Measurements from ENCODE around the gene GGT1.
"Not testable (repeated sequence)": the region's sequence is repeated elsewhere in the genome, so short reads cannot be mapped to it uniquely, and the experiment has no call there.

GGT1 gene

DNA sequence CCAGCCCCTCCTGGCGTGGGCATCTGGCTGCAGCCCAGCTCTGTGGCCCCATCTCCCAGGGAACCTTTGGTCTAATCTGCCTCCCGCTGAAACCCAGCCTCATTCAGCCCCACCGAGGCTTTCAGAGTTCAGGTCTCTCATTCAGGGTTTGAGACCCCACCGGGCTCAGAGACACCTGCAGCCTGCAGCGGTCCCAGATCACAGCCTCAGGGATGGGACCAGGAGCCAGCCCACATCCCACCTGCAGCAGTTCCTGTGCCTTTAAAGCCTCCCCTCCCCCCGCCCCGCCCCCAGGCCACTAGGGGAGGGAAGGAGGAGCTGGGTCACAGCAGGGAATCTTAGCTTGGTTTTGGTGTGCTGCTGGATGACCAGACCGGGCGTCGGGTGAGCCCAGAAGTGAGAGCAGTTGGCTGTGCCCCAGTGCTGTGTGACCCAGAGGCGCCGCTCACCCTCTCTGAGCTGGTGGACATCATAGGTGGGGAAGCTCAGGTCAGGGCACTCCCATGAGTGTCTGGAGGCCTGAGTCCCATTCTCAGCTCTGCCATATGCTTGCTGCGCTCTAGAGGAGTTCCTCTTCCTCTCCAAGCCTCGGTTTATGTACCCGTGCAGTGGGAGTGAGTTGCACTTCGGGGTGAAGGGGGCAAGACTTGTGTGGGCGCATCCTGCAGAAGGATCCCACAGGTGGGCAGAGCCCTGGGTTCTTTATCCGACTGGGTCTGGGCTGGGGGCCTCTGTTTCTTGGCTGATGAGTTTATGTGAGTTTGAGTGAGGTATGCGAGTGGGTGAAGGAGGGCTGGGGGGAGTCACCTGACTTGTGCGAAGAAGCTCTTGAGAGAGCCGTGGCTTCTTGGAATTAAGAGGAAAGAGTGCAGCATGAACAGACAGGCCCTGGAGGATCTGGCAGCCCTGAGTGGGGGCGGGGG lies at the start of gene GGT1:
GGT1 (plus strand) TSS at position 347 of the 923 bp plus-strand sequence. CDS start 7,889 bp downstream, outside the sequence.
- not testable (repeated sequence) for DNase-seq (ENCODE audit: low read depth in 2 of 2)

DNA sequence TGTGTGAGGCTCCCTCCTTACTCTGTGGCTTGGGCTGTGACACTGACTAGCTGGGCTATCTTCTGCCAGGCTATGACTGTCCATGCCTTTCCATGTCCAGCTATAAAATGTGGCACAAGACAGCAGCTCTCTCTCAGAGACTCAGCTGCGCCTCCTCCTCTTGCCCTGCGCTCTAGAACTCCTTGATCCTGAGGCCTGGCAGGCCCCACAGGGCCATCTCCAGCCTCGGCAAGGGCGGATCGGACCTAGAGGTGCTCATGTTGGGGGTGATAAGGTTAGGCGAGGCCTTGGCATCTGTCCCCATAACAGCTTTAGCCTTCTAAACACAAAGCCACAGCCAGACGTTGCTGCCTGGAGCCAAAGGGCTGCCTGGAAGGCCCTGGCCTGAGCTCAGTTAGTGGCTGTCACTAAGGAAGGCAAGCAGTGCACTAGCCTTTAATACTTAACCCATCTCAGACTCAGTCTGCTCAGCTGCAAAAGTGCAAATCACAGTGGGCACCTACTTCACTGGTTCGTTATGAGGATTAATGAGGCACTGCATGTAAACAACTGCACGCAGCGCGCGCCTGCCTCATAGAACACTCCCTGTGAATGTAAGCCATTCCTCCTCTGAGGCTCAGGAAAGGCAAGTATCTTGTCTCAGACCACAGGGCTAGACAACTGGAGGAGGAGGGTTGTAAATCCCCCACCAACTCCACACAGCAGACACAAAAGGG lies 49.2 kb upstream of the GGT1 start:
- DNase-seq (ENCODE audit: low read depth in 2 of 2): no peak

DNA sequence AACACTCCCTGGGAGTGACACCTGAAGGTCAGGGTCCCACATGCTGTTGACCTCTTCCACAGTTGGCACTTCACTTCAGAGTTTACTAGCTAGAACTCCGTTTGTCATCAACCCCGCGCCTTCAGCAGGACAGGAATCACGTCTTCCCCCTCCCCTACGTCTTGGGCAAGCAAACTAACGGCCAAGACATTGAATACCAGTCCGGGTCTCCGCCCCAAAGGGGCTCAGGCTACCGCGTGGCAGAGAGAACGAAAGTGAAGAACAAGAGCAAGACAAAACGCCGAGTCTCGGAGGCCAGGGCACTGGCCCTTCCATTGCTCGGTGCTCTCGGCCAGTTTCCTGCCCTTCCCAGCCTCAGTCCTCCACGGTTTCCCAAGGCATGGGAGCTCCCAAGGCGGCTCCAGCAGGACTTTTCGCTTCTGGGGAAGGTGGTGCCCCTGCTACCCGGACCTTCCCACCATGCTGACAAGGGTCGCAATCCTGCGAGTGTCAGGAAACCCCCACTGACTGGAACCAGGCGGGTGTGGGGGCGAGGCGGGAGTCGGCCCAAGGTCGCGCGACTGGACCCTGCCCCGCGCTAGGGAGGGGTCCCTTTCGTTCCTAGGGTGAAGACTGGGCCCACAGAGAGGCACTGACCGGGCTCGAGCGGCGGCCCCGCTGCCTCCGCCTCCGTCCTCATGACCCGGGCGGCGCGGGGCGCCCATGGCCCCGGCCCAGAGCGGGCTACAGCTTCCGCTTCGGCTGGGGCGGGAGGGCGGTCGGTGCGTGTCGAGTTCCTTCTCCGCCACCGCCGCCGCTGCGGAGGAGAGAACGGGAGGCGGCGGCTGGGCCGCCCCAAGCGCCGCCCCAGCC lies 48.5 kb upstream of the GGT1 start, which contains the start of gene GUCD1:
GUCD1 (minus strand) TSS at position 826 of the 852 bp plus-strand sequence; CDS start at position 679, 147 bp downstream.
- peak in 1 of 2 donors; percentile 12 for DNase-seq (ENCODE audit: low read depth in 2 of 2)

DNA sequence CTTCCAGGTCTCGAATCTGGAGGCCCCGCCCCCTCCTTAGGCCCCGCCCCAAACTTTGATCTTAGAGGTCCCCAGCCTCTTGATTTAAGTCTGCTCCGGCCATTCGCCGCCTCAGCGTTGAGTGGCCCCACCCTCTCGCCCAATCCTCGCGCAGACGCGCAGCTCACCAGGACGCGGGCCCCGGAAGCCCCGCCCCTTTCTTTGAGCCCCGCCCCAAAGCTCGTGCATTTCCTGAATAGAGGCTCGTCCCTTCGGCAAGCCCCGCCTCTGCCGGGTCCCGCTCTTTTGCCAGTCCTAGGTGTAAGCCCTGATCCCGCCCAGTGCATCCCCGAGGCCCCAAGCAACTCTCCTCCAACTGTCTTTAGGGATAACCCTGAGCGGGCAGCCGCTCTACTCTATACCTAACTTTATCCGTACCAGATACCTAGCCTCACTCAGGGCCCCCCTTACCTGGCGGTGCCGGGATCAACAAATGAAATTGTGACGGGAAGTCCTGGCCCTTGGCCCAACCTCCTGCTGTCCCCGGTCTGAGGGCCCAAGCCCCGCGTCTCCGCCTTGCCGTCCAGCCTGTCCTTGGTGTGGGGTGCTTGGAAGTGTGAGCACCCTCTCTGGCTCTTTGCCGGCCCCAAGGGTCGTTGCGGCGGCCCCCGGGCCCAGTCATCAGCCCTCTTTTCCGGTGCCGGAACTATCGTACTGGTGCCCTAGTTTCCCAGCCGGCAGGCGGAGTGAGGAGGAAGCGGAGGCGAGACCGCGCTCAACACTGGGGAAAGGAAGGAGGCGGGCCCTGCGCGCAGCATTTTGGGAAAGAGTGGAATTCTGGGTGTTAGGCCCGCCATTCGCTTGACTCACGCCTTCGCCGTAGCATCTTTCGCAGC lies 47.6 kb upstream of the GGT1 start, which contains the start of gene SNRPD3:
SNRPD3 (plus strand) TSS at position 835 of the 875 bp plus-strand sequence. CDS start 1,676 bp downstream, outside the sequence.
- peak; percentile 100 for DNase-seq (ENCODE audit: low read depth in 2 of 2)

DNA sequence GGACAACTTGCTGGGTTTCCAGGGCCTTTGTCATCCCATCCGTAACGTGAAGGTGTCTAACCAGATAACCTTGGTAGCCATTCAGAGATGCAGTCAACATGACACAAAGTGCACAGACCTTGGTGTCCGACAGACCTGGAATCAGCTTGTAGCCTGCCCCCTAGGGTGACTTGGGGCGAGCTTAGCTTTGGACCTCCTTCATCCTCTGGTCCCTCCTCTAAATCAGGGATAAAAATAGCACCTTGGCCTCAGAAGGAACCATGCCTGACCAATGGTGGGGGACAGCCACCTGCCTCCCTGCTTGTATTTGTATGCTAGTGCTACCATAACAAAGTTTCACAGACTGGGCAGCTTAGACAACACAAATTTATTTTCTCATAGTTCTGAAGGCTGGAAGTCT lies 43.5 kb upstream of the GGT1 start:
- no peak for DNase-seq (ENCODE audit: low read depth in 2 of 2)

DNA sequence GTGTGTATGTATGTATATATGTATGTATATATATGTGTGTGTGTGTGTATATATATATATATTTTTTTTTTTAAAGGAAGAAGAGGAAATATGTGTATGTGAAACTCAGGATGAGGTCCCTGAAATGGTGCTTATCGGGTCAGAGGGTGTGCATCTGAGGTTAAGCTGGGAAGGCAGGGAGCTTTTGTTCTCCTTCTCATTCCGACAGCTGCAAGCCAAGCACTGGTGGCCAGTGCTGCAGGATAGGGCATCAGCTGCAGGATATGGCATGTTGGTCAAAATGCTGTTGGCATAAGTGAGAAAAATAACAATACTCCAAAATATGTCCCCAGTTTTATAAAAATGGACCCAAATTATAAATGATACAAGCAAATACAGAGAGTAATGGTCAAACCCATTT lies 39.7 kb upstream of the GGT1 start:
- no peak for DNase-seq (ENCODE audit: low read depth in 2 of 2)

DNA sequence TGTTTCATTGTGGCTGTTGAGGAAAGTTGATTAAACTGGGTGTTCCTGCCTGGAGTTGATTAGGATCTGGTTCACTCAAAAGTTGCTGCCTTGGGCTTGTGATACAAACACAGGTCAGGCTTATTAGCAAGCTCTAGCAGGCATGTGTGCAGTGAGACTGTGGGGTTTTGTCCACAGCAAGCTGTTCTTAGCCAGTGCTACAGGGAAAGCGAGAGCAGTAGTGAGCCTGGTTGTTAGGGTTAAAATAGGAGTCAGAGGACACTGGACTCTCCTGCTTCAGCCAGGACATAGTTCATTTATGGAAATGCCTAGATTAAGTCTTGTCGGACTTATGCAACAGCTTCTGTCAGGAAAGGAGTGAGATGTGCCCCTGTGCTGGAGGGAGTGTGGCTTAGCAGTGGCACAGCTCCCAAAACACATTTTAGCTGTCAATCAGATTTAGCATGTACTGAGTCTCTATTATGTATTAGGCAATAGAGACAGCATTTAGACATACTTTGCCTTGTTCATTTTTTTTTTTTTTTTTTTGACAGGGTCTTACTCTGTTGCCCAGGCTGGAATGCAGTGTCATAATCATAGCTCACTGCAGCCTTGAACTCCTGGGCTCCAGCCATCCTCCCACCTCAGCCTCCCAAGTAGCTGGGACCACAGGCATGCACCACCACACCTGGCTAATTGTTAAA lies 38.5 kb upstream of the GGT1 start:
- no peak for DNase-seq (ENCODE audit: low read depth in 2 of 2)

DNA sequence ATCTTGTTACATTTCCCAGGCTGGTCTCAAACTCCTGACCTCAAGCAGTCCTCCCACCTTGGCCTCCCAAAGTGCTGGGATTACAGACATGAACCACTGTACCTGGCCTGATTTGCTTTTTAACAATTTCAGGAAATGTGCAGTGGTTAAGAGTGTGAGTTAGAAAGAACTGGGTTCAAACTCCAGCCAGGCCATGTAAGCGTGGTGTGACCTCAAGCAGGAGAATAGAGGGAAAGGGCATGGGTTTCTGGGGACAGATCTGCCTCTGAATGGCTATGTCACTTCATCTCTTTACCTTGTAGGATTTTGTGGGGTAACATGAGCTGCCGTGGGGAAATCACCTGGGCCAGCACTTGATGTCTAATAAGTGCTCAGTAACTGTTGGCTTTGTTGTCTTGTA lies 37.9 kb upstream of the GGT1 start:
- no peak for DNase-seq (ENCODE audit: low read depth in 2 of 2)

DNA sequence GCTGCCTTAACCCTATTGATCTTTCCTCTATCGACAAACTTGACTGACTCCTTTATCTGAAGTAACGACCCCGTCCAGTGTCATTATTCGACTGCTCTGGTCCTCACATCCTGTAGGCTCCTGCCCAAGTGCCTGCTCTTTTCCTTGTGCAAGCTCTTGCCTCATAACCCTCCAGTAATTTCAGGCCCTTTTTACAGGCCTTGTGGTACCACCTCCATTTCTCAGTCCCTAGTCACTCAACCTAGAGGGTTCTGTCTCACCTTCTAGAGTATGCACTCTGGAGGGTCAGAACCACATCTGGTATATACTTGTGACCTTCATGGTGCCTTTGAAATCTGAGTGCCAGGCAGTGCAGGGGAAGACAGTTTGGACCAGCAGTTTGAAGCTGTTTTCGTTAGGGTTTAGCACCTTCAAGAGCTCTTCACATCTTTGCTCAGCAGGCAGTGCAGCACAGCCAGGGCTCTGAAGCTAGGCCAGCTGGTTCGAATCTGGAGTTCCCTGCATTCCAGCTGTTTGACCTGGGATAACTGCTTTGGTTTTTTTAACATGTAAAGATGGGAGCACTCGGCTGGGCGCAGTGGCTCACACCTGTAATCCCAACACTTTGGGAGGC lies 36.0 kb upstream of the GGT1 start:
- no peak for DNase-seq (ENCODE audit: low read depth in 2 of 2)

DNA sequence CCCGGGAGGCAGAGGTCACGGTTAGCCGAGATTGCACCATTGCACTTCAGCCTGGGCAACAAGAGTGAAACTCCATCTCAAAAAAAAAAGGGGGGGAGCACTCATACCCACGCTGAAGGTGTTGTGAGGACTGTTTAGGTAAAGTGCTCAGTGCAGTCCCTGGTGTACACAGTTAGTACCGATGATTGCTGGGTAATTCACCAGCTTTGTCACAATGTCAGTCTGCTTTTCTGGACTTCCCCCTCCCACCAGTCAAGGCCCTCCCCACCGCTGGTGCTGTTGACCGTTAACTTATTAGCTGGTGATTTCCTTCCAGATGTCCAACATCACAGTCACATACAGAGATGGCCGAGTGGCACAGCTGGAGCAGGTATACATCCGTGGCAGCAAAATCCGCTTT lies 35.3 kb upstream of the GGT1 start:
- no peak for DNase-seq (ENCODE audit: low read depth in 2 of 2)

DNA sequence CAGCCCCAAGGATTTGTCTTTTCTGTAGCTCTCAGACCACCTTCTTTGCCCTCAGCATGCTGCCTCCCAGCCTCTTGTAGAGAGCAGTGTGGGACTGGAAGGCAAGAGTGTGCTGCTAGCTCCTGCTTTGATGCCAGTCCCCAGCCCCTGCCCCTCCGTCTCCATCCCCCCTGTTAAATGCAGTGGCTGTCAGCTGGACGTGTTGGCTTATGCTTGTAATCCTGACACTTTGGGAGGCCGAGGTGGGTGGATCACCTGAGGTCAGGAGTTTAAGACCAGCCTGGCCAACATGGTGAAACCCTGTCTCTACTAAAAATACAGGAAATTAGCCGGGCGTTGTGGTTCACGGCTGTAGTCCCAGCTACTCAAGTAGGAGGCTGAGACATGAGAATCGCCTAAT lies 31.7 kb upstream of the GGT1 start:
- DNase-seq (ENCODE audit: low read depth in 2 of 2): no peak

DNA sequence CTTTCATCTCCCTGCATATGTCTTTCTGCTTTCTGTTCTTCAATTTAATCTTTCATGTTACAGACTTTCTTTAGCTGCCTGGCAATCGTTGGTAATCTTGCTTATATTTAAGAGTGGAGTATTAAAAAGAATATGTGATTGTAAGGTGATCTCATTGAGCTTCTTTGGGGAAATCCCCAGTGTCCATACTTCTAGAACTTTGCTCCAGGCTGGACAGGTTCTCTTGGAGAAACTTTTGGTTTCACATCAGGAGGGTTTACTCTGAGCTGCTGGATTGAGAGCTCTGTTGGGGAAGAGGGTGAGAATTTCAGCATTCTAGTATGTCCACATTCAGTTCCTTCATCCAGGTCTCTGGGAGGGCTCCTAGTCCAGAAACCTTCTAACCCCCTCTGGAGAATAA lies 26.2 kb upstream of the GGT1 start:
- no peak for DNase-seq (ENCODE audit: low read depth in 2 of 2)

DNA sequence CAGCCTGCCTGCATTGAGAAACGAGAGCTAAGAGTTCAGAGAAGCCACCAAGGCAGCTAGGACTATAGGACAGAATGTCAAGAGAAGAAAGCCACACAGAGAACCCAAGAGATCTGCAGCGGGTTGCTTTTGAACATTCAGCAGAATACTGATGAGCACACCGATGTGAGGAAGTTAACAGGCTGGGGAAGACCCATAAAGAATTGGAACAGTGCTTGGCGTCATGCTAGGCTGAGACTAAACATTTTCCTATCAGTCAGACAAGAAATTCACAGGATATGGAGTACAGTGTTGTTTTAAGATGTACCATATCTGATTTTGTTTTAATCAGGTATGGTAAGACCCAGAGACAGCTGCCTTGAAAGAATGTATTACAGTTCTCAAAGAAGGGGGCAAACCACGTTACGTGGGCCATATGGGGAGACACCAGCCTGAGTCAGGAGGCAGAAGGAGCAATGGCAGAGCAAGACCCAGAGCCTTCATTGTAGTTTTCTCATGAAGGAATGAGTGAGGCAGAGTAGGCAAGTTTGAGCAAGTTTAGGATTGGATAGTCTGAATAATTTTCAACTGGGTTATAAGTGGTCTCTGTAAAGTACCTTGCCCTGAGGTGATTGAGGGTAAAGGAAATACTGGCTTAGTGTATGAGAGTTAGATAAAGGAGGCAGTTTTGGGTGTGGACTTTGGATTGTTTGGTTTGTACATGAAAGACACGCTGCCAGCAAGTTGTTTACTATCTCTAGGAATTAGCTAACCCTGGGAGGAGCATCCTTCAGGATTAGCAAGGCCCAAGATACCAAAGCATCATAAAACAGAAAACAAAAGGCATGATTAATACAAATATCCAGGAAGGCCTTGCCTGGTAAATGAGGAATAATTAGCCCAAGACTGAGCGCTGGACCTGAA lies 24.4 kb upstream of the GGT1 start:
- DNase-seq (ENCODE audit: low read depth in 2 of 2): no peak

DNA sequence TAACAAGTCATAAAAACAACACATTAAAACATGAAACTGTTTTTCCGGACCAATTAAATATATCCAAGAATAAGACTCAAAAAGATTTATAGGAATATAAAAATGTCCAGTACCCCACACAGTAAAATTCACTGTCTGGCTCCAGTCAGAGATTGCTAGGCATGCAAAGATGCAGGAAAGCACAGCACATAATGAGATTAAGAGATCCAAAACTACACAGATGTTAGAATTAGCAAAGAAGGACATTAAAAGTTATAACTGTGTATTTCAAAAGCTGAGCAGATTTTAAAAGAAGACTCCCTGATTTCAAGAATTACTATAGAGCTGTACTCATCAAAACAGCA lies 23.8 kb upstream of the GGT1 start:
- DNase-seq (ENCODE audit: low read depth in 2 of 2): no peak

DNA sequence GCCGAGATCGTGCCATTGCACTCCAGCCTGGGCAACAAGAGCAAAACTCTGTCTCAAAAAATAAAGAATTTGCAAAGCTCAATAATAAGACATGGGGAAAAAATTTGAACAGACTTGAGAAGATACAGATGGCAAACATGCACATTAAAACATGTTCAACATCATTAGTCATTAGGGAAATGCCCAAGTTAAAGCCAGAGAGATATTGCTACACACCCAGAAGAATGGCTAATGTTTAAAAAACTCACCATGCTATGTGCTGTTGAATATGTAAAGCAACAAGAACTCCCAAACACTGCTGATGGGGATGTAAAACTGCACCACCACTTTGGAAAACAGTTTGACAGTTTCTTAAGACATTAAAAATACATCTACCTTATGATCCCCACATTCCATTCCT lies 22.7 kb upstream of the GGT1 start:
- no peak for DNase-seq (ENCODE audit: low read depth in 2 of 2)

DNA sequence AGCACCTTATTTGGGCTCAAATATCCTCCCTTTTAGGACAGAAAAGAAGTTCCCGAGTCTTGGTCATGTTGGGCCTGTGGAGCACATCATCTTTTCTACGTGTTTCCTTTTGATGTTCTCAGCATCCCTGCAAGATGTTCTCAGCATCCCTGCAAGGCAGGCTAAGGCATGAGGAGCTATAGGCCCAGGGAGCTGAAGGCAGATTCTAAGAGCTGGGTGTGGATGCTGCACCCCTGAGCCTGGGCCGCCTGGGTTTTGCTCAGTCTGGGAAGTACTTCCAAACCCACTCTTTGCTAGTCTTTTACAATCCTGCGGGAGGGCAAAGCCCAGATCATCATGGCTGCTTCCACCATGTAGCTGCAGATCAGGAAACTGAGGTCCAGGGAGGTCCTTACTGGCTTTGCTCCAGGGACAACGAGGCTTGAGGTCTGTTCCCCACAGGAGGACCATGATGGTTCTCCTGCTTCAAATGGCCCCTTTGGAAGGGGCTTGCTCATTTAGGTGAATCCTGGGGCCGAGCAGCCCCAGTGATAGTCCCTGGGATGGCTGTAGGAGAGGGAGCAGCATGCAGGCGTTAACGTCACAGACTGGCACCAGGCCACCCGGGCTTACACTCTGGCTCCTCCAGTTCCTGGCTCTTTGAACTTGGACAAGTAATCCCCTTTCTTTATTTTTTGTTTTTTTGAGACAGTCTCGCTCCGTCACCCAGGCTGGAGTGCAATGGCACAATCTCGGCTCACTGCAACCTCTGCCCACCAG lies 20.8 kb upstream of the GGT1 start:
- DNase-seq (ENCODE audit: low read depth in 2 of 2): no peak

DNA sequence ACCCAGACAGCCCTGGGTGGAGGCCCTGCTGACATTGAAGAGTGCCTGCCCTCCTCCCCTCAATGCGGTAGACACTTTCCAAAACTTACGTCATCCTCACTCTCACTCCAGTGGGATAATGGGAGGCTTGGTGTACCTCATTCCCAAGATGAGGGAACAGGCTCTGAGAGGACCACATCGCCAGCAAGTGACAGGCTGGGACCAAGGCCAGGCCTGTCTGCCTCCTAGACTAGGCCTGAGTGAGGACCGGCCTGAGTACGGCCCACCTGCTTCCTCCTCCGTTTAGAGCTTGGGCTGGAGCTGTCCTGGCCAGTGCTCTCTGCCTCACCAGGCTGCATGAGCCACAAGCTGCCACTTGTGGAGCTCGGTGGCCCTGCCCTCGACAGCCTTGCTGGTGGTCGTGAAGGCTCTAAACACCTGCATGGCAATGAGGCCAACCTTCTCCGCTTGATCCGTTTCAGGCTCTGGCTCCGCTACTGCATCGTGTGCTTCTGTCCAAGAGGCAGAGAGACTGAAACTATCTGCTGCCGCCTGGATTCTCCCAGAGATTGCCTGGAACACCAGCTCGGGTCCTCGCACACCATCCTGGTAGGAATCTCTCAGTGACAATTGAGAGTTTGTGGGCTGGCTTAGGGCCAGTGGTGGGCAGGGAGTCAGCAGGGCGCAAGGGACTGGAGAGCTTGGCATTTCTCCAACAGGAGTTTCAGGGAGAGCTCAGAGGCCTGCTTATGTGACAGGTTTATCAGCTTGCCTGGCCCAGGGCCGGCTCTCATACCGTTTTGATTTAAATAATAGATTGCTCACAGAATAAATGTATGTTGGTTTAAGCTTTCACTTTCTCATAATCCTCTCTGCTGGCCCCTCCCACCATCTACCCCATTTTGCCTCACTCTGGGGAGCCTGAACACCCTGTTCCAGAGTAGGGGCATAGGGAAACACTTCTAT lies 19.5 kb upstream of the GGT1 start:
- DNase-seq (ENCODE audit: low read depth in 2 of 2): no peak

All from activated CD4-positive, alpha-beta T cell treated with anti-CD3 and anti-CD28 coated beads for 24 hours (primary cell).